ENCODE data around the gene UBE2E2.
"Not testable (repeated sequence)": the region's sequence is repeated elsewhere in the genome, so short reads cannot be mapped to it uniquely, and the experiment has no call there.

Gene UBE2E2

DNA sequence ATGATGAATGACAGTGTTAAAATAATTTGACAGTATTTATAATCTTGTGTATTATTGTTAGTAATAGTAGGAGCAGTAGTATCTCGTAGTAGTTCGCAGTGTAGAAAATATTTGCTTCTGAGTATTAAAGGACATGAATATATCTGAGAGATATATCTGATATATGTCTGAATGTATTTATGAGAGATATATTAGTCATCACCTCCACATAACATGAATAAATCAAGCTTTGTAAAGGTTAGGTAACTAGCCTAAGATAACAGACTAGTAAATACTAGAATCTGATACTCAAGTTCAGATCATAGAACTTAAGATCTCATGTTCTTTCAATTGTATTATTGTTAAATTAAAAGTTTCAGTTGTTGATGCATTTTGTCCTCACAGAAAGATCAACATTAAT is 130.5 kb downstream of the UBE2E2 start:
- DNase-seq, result no peak

GRCh38 chr3:23336853-23337252 is 133.7 kb downstream of the UBE2E2 start:
- not testable (repeated sequence) for DNase-seq

DNA sequence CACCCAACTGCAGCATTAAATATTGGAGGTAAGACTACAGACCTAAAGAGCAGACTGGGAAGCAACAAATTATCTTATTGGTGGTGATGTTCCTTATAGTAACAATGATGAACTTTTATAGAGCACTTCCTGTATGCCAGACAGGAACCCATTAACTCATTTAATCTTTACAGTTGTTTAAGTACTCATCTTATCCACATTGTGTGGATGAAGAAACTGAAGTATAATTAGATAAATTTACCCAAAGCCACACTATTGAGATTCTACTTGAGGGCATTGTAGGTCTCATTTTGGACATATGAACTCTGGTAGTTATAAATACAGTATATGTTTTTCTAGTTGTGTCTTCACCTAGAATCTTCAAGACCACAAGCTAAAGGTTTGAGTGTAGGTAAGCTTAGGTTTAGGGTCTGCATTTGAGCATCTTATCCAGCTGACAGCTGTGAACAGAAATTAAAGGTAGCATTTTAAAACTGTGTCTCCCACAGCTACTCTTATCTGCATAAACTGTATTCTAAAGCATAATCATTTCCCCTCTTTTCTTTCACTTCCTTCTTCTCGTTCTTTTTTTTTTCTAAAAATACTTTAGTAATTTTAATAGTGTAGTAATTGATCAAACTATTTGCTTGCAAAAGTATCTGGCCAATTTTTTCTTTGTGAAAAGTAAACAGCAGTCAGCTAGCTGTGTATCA is 138.2 kb downstream of the UBE2E2 start:
- DNase-seq, result no peak

DNA sequence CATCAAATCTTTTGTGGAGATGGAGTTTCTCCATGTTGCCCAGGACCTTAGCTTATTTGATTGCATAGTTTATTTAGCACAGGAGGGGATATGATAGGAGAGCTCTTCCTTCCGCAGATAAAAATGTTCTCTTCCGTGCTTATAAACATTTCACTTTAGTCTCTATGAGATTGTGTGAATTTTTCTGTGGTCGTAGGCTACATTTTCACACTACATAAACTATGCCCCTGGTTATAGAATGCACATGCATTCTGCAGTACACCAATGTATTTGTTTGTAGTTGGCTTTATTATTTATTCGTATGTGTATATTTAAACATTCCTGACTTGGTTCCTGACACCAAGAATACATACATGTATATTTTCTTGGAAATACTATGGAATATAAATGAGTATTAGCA is 139.2 kb downstream of the UBE2E2 start:
- DNase-seq, result no peak

DNA sequence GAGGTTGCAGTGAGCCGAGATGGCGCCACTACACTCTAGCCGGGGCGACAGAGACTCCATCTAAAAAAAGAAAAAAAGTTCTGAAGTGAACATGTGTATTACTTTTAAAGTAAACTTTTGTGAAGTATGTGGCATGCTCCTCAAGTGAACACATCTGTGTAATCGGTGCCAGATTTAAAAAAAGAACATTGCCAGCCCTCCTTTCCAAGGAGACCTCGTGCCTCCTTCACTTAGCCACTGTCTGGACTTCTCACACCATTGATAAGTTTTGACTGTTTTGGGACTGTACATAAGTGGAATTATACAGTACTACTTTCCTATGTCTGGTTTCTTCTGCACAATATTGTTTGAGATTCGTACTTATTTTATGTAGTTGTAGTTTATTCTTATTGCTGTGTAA is 140.4 kb downstream of the UBE2E2 start:
- no peak for DNase-seq

DNA sequence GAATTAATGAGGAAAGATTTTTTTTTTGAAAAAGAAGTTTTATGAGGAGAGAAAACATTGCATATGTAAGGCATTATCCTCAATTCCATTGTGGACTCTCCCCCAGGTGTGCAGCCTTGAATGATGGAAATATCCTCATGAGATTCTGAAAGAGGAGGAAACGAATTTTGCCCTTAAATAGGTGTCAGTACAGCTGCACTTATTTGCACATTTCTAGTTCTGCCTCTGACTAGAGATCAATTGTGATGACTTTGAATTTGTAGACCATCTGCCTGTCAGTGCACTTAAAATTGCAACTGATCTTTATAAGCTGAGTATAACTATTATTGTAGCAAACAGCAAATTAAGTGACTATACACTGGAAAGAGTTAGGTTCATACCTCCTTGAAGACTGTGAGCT is 141.8 kb downstream of the UBE2E2 start:
- no peak for DNase-seq

DNA sequence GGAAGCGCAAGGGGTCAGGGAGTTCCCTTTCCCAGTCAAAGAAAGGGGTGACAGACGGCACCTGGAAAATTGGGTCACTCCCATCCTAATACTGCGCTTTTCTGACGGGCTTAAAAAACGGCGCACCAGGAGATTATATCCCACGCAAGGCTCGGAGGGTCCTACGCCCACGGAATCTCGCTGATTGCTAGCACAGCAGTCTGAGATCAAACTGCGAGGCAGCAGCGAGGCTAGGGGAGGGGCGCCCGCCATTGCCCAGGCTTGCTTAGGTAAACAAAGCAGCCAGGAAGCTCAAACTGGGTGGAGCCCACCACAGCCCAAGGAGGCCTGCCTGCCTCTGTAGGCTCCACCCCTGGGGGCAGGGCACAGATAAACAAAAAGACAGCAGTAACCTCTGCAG is 146.3 kb downstream of the UBE2E2 start:
- not testable (repeated sequence) for DNase-seq

DNA sequence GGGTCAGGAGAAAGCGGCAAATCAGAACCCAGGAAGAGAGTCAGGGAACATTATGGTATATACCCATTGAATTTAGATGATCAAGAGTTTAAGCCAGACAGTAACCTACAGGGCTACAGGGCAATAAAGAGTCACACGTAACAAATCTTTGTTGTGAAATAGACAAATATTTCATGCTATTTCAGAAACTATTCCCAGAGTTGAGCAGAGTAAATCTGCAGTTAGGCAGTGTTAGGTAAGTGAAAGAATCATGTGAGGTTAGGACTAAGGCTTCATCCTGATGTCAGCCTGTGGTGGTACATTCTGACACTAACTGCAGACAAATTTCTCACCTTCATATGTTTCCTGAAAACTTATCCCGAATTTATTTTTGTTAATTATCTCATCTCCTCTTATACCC is 153.0 kb downstream of the UBE2E2 start:
- no peak for DNase-seq

DNA sequence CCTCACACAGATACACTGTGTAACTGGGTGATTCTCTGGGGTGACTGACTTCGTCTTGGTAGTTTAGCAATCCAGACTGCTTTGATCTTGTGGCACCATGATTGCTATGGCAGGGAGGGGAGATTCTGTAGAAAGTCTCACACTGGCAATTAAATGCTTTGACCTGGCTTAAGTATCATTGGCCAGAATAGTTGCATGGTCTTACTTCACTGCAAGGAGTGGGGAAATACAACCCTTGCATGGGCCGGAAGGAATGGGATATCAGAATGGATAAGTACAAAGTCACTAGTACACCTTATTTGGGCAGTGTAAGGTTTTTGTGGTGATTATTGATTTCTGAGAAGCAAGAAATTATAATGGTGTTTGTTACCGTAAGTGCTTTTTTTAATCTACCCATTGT is 153.8 kb downstream of the UBE2E2 start:
- DNase-seq, result no peak

DNA sequence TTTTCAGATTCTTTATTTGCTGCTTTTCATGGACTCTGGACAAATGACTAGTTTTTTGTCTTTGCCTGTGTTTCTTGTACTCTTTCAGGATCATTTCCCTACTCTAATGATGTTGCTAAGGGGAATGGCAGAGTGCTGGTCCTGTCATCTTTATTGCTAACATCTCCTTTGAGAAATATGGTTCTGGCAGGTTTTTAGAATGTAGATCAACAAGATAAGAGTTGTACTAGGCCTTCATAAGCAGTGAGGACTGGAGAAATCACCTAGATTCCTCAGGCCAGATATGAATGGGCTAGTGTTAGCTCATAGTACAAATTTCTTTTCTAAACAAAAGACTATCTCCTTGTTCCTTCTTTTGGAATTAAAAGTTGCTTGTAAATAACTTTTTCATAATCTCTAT is 156.0 kb downstream of the UBE2E2 start:
- DNase-seq, result no peak

DNA sequence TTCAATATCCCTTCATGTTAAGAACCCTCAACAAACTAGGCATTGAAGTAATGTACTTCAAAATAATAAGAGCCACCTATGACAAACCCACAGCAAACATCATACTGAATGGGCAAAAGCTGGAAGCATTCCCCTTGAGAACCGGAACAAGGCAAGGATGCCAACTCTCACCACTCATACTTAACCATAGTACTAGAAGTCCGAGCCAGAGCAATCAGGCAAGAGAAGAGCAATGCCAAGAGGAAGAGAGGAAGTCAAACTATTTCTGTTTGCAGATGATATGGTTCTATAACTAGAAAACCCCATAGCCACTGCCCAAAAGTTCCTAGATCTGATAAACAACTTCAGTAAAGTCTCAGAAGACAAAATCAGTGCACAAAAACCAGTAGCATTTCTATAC is 161.9 kb downstream of the UBE2E2 start:
- DNase-seq, result no peak

GRCh38 chr3:23368731-23369130 is 165.6 kb downstream of the UBE2E2 start:
- DNase-seq, result no peak

DNA sequence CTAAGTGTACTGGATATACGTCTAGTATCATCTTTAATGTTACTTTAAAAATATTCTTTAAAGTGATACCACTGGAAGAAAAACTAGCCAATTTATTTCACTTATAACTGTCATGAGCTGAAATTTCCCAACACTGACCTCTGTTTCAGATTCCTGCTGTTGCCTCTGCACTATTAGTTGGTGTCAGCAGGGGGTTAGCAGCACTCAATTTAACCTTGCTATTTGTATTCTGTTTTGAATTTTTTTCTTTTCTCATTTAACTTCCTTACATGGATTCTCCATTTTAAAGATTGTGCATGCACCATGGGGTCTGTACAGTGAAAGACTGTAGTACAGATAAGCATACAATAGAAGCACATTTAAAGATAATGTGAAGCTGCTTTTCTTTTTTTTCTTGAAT is 169.2 kb downstream of the UBE2E2 start:
- DNase-seq, result no peak

DNA sequence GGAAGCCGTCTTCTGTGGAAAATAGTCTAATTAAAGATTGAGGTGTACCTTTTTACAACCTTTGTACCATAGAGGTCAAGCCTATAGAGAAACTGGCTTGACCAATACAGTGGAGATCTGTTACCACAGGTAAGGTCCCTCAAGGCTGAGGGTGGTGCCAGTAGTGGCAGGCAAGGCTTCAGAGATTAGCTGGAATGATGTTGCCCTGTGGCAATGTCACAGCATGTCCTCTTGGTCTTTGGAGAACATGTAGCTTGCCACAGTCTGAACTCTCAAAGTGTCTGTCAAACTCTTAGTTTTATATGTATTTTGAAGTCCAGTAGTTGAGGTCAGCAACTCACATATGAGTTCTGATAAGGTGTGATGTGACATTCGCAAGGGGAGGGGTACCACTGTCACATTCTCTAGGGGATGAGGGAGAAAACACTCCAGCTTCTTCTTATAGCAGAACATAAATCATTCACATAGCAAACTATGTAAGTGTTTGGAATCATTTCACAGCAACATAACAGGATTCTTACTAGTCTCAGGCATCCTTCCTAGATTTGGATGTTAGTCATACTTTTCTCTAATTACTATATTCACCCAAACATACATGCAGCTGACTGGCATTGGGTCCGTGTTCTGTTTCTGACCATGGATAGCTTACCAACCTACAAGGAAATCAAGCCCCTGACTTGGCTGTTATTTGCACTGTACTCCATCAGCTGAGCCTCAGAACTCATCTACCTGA is 173.6 kb downstream of the UBE2E2 start:
- no peak for DNase-seq

DNA sequence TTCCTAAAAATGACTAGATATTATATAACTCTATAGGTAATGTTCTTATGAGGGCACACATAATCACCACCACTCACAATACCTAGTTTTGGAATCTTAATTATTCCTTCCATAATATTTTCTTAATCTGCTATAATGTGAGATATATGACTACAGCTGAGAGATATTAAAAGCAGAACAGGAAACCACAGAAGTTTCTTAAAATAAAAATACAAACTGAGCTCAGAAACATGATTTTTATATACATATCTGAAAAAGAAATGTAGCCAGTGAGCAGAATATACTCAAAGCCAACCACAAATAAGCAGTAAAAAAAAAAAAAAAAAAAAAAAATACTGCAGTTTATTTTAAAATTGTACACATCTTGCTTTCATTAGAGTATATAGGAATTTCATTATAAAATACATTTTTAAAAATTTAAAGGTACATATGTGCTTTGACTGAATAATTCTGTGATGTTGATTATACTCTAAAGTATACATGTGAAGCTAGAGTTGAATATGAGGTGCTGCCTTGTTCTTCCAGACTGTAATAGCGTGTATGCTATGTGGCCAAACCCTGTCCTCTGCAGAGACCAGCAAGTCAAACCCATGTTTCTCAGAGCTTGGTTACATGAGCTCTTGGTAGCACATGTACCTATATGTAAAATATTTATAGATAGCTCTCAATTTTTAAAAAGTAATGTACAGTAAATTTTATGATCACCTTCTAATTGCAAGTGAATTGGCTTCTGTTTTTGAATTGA is 175.0 kb downstream of the UBE2E2 start:
- no peak for DNase-seq

DNA sequence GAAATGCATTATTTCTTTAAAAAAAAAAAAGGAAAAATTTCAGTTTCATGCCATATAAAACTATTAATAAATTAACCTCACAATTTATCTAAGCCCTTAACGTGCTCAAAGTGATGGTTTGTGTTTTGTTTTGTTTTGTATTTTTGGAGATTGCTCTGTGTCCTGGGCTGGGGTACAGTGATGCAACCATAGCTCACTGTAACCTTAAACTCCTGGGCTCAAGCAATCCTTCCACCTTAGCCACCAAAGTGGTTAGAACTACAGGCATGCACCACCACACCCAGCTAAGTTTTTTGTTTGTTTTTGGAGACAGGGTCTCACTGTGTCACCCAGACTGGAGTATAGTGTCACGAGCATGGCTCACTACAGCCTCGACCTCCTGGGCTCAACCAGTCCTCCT is 180.7 kb downstream of the UBE2E2 start:
- no peak for DNase-seq

GRCh38 chr3:23385327-23385726 is 182.2 kb downstream of the UBE2E2 start:
- DNase-seq, result no peak

- no peak for DNase-seq
These were observed 184.3 kb downstream of the UBE2E2 start for GRCh38 chr3:23387286-23387918.

DNA sequence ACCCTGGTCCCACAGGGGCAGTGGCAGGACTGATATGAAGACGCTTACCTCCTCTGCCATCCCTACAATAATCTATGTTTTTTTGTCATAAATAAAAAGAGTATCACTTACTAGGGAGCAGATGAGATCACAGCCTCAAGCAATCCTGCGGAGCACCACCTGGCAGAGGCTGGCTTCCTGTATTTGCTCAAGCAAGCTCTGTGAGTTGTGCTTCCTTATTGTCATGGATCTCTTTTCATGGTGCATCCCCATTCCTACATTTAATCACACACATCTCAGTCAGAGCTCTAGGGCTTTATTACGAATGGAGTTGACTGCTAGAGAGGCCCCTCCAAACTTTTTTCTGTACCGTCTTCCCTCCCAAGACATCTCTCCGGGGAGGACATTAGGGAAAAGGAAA is 186.0 kb downstream of the UBE2E2 start:
- DNase-seq, result no peak

- no peak for DNase-seq
These were observed 186.6 kb downstream of the UBE2E2 start for GRCh38 chr3:23389686-23390085.

DNA sequence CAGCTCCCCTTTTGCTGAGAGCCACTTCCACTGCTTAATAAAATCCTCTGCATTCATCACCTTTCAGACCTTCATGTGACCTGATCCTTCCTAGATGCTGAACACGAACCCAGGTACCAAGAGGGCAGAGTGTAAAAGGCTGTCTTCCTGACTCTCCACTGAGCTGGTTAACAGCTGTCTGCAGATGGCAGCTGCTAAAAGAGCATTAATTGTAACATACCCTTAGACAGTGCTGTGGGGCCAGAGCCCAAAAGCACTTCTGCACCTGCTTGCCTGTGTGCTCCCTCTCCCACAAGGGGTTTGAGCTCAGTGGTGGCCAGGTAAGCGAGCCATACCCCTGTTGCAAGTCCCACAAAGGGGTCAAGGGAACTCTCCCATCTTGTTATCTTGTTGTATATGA is 187.3 kb downstream of the UBE2E2 start:
- no peak for DNase-seq

GRCh38 chr3:23390989-23391553 is 187.9 kb downstream of the UBE2E2 start:
- no peak for DNase-seq

DNA sequence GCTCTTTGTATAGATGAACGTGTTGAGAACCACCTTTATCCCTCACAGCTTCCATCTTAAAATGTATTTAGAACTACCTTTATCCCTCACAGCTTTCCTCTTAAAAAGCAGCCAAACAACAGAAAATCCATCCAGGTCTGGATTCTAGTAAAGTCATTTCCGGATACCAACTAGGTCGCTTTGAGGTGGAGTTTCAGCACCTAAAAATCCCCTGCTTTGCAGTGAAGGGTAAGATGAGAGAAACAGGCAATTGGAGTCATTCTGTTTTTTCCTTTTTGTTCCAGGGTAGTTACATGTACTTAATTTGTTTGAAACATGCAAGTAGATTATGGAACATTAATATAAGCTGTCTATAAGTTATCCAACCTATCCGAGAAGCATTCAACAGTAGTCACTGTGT is 192.0 kb downstream of the UBE2E2 start:
- DNase-seq, result no peak
